HCT116 (cell line): ENCODE results near the gene CCDC81. TPM values are rescaled to one million over a fixed set of nuclear protein-coding genes. Genes with fewer than 3 reads are reported as not detected.

ENCODE experiments used
- ATAC-seq: fragments of 200-7000 bp; cut with Tn5 transposase; 2 replicates; pipeline ENCODE4 v1.9.1; 2020; ENCODE audit warnings: mild to moderate bottlenecking, moderate library complexity
- BruUV-seq: library from RNA; stranded (reverse); fragments of 400-500 nt; replicated peaks from 2 replicates; lab custom pipeline; 2021; lab: Mats Ljungman, UMichigan
- CTCF ChIA-PET: fragments of 300-600 bp; sonication (Branson Sonifier 250); formaldehyde crosslinking; loops from one replicate; lab custom pipeline; 2021; ENCODE audit warnings: antibody characterized with exemption; lab: Charles Lee
- POLR2A ChIA-PET: fragments of 300-600, 350-600 bp; sonication (Branson Sonifier 250); formaldehyde crosslinking; loops from one replicate; lab custom pipeline; 2021; ENCODE audit warnings: antibody characterized with exemption; lab: Charles Lee
- RAD21 ChIA-PET, 2 experiments: fragments of 300-600 bp; sonication (Branson Sonifier 250); formaldehyde crosslinking; loops; one replicate each; lab custom pipeline; 2023; ENCODE audit warnings: low total read pairs in 2 of 2; ENCODE audit not compliant: uncharacterized antibody in 2 of 2, unreplicated experiment in 2 of 2, low non-redundant PET in 1 of 2; lab: Charles Lee
- DNase-seq: peaks from one replicate; pipeline ENCODE4 v3.0.0-alpha.2; 2010; ENCODE audit warnings: low read depth, low spot score
- H2AFZ ChIP-seq: fragments of 200-600 bp; shearing (Covaris generic), sonication (generic); 2 replicates; pipeline ENCODE4 v1.6.1; 2017; ENCODE audit warnings: low read depth, mixed run types, mixed read lengths, antibody characterized with exemption, low read length; ENCODE audit not compliant: poor library complexity, severe bottlenecking
- H3K27ac ChIP-seq: 2 replicates; pipeline ENCODE4 v1.5.1; 2012; ENCODE audit warnings: low read depth, low read length
- H3K27me3 ChIP-seq: fragments of 200-600 bp; sonication (generic); 2 replicates; pipeline ENCODE4 v1.6.1; 2016; ENCODE audit warnings: mixed run types, low read length, mixed read lengths; ENCODE audit not compliant: insufficient read depth
- H3K36me3 ChIP-seq, 2 experiments: fragments of 200-500 bp in 1 of 2; fragments of 200-600 bp in 1 of 2; sonication (Bioruptor generic) in 1 of 2; sonication (generic) in 1 of 2; 2 replicates each; pipeline versions ENCODE4 v1.5.1 to v1.6.1; 2014 to 2016; ENCODE audit warnings: low read length in 2 of 2, inconsistent platforms in 1 of 2, mixed read lengths in 1 of 2, mixed run types in 1 of 2; ENCODE audit not compliant: insufficient read depth in 2 of 2, control insufficient read depth in 1 of 2
- H3K4me1 ChIP-seq, 2 experiments: fragments of 200-600 bp in 1 of 2; sonication (generic) in 1 of 2; 2 replicates each; pipeline versions ENCODE4 v1.5.1 to v1.6.1; 2012 to 2017; ENCODE audit warnings: low read length in 2 of 2, inconsistent platforms in 1 of 2, mild to moderate bottlenecking in 1 of 2, mixed read lengths in 1 of 2, mixed run types in 1 of 2, moderate library complexity in 1 of 2; ENCODE audit not compliant: insufficient read depth in 2 of 2, control insufficient read depth in 1 of 2
- H3K4me2 ChIP-seq: fragments of 200-600 bp; sonication (generic); 2 replicates; pipeline ENCODE4 v1.6.1; 2017; ENCODE audit warnings: mixed run types, low read length, mixed read lengths
- H3K4me3 ChIP-seq, 2 experiments: fragments of 200-600 bp in 1 of 2; sonication (generic) in 1 of 2; replicated peaks in 1 of 2; 2 replicates each; pipeline ENCODE4 v1.5.1; 2011 to 2016; ENCODE audit warnings: low read length in 2 of 2, control low read depth in 1 of 2, low read depth in 1 of 2, mild to moderate bottlenecking in 1 of 2, mixed read lengths in 1 of 2, mixed run types in 1 of 2
- H3K79me2 ChIP-seq: fragments of 200-600 bp; sonication (generic); 2 replicates; pipeline ENCODE4 v1.6.1; 2017; ENCODE audit warnings: mild to moderate bottlenecking, mixed run types, low read length, moderate library complexity, mixed read lengths; ENCODE audit not compliant: insufficient read depth
- H3K9ac ChIP-seq: fragments of 200-600 bp; sonication (generic); 2 replicates; pipeline ENCODE4 v1.6.1; 2016; ENCODE audit warnings: low read length, mixed read lengths
- H3K9me2 ChIP-seq: fragments of 200-600 bp; sonication (generic), shearing (Covaris generic); 2 replicates; pipeline ENCODE4 v1.6.1; 2017; ENCODE audit warnings: mixed run types, mild to moderate bottlenecking, moderate library complexity; ENCODE audit not compliant: insufficient read depth
- H3K9me3 ChIP-seq, 2 experiments: fragments of 200-500 bp in 1 of 2; fragments of 200-600 bp in 1 of 2; sonication (Bioruptor generic) in 1 of 2; sonication (generic) in 1 of 2; 2 replicates each; pipeline ENCODE4 v1.6.1; 2014 to 2017; ENCODE audit warnings: low read length in 2 of 2, mixed read lengths in 2 of 2, inconsistent platforms in 1 of 2, low read depth in 1 of 2, mild to moderate bottlenecking in 1 of 2, mixed run types in 1 of 2, moderate library complexity in 1 of 2; ENCODE audit not compliant: control insufficient read depth in 1 of 2, insufficient read depth in 1 of 2
- H4K20me1 ChIP-seq: fragments of 200-600 bp; sonication (generic), shearing (Covaris generic); 2 replicates; pipeline ENCODE4 v1.6.1; 2017; ENCODE audit warnings: mixed run types, mild to moderate bottlenecking, moderate library complexity; ENCODE audit not compliant: insufficient read depth
- CEBPB ChIP-seq: IDR thresholded peaks from 2 replicates; pipeline ENCODE4 v1.6.1; 2012; ENCODE audit warnings: low read depth
- ELF1 ChIP-seq: IDR thresholded peaks from 2 replicates; pipeline ENCODE4 v1.6.1; 2012; ENCODE audit warnings: low read depth, borderline replicate concordance
- EZH2 ChIP-seq: fragments of 200-600 bp; sonication (generic); IDR thresholded peaks from 2 replicates; pipeline ENCODE4 v1.6.1; 2017; ENCODE audit warnings: antibody characterized with exemption, mixed run types
- JUND ChIP-seq: IDR thresholded peaks from 2 replicates; pipeline ENCODE4 v1.6.1; 2012
- POLR2AphosphoS5 ChIP-seq: IDR thresholded peaks from 2 replicates; pipeline ENCODE4 v1.6.1; 2011; ENCODE audit warnings: mild to moderate bottlenecking, low read depth, low read length, moderate library complexity
- RAD21 ChIP-seq: IDR thresholded peaks from 2 replicates; pipeline ENCODE4 v1.6.1; 2012; ENCODE audit warnings: low read depth, mild to moderate bottlenecking
- SIN3A ChIP-seq: IDR thresholded peaks from 2 replicates; pipeline ENCODE4 v1.6.1; 2012; ENCODE audit warnings: low read depth
- SP1 ChIP-seq: IDR thresholded peaks from 2 replicates; pipeline ENCODE4 v1.6.1; 2012; ENCODE audit warnings: low read depth
- YY1 ChIP-seq: IDR thresholded peaks from 2 replicates; pipeline ENCODE4 v1.6.1; 2011; ENCODE audit warnings: low read length, low read depth, moderate library complexity, mild to moderate bottlenecking; ENCODE audit not compliant: insufficient replicate concordance; ENCODE audit errors: extremely low read depth
- ZNF274 ChIP-seq: fragments of 200-500 bp; sonication (Bioruptor generic); IDR thresholded peaks from 2 replicates; pipeline ENCODE4 v1.6.1; 2014; ENCODE audit warnings: mild to moderate bottlenecking, low read depth, low read length, inconsistent platforms
- intact Hi-C: fragments of 100-400 bp; cut with micrococcal nuclease; formaldehyde crosslinking; loops from 2 replicates; pipeline ENCODE4 v1.10.0; 2022
- total RNA-seq: library from RNA; stranded (reverse); gene quantifications from one replicate; pipeline ENCODE4 v1.2.1, GENCODE V29; 2021; ENCODE audit not compliant: unreplicated experiment
- TF ChIP-seq, protein P1 (sequence below), 3 experiments: fragments of 200-600 bp in 1 of 3; sonication (generic) in 1 of 3; IDR thresholded peaks in 2 of 3; conservative IDR thresholded peaks in 1 of 3; 2 replicates each; pipeline ENCODE4 v1.5.1; 2012 to 2017; ENCODE audit warnings: low read depth in 2 of 3, low read length in 2 of 3, antibody characterized with exemption in 1 of 3, borderline replicate concordance in 1 of 3, control low read depth in 1 of 3, mild to moderate bottlenecking in 1 of 3, mixed read lengths in 1 of 3, mixed run types in 1 of 3, moderate library complexity in 1 of 3; ENCODE audit not compliant: insufficient read depth in 1 of 3
- TF ChIP-seq, protein P2 (sequence below): IDR thresholded peaks from 2 replicates; pipeline ENCODE4 v1.6.1; 2012; ENCODE audit warnings: low read depth
- TF ChIP-seq, protein P3 (sequence below): IDR thresholded peaks from 2 replicates; pipeline ENCODE4 v1.6.1; 2011; ENCODE audit warnings: mild to moderate bottlenecking, low read length, moderate library complexity; ENCODE audit not compliant: insufficient replicate concordance; ENCODE audit errors: extremely low read depth

CCDC81 gene
- total RNA-seq, 1 experiment from 2014 or later, result 0.69 TPM

DNA sequence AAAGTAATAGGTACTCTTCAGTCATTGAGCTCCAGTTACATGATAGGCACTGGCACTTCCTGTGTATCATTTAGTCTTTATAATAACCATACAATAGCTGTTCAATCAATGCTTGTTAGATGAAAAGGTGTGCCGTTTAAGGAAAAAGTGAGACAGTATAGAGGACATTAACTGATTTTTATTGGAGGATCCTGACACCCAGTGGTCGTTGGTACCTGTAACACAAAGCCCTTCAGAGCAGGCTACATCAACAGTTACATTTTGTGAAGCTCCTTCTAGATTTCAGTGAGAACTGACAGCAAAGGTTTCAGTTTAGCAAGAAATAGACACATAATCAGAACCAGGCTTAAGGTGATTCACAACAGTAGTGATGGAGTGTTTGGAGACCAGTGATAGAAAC is 44.2 kb downstream of the CCDC81 start:
- Histone ChIP-seq H3K9ac (no peak overlapping the region), H3K36me3 (no peaks in the 10 kb centered on the region), H3K4me1 (no peaks in the 10 kb centered on the region), H3K9me3 (no peaks in the 10 kb centered on the region), H3K27me3 (no peaks in the 10 kb centered on the region), H3K27ac (no peak overlapping the region), H3K9me2 (no peaks in the 10 kb centered on the region), H2AFZ (no peak overlapping the region), H3K79me2 (no peaks in the 10 kb centered on the region), H3K4me2 (no peak overlapping the region), H4K20me1 (no peaks in the 10 kb centered on the region), H3K4me3 (no peak overlapping the region)
- RAD21 ChIA-PET, result no interaction called here
- peak; percentile 73 for ATAC-seq
- POLR2A ChIA-PET, result no interaction called here
- intact Hi-C loops, result loop anchor here (5.0 to 10.0 kb wide), 2 partner anchors 564 to 822 kb away; partner anchors contain the start of gene CCDC83
- BruUV-seq, result no TSS peak
- CTCF ChIA-PET, result interaction anchor here (1.1 to 2.5 kb wide), 3 partner anchors 14 to 564 kb away, joined by 3 to 16 read pairs (median 3); partner anchors contain the start of gene CCDC83
- TF ChIP-seq, protein P1, sequence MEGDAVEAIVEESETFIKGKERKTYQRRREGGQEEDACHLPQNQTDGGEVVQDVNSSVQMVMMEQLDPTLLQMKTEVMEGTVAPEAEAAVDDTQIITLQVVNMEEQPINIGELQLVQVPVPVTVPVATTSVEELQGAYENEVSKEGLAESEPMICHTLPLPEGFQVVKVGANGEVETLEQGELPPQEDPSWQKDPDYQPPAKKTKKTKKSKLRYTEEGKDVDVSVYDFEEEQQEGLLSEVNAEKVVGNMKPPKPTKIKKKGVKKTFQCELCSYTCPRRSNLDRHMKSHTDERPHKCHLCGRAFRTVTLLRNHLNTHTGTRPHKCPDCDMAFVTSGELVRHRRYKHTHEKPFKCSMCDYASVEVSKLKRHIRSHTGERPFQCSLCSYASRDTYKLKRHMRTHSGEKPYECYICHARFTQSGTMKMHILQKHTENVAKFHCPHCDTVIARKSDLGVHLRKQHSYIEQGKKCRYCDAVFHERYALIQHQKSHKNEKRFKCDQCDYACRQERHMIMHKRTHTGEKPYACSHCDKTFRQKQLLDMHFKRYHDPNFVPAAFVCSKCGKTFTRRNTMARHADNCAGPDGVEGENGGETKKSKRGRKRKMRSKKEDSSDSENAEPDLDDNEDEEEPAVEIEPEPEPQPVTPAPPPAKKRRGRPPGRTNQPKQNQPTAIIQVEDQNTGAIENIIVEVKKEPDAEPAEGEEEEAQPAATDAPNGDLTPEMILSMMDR (IDR thresholded peaks at IDR 0.05 in 2 of 3, conservative IDR thresholded peaks at IDR 0.05 in 1 of 3; ENCODE audit: borderline replicate concordance in 1 of 3, insufficient read depth in 1 of 3, low read depth in 2 of 3, low read length in 2 of 3), result peak in 1 of 3 experiments; percentile 41; a peak in 2 of 6 replicates
- TF ChIP-seq EZH2 (no peak), YY1 (no peak), RAD21 (peak; percentile 53; the same call in 1 of the 2 replicates)
- no peak for DNase-seq

DNA sequence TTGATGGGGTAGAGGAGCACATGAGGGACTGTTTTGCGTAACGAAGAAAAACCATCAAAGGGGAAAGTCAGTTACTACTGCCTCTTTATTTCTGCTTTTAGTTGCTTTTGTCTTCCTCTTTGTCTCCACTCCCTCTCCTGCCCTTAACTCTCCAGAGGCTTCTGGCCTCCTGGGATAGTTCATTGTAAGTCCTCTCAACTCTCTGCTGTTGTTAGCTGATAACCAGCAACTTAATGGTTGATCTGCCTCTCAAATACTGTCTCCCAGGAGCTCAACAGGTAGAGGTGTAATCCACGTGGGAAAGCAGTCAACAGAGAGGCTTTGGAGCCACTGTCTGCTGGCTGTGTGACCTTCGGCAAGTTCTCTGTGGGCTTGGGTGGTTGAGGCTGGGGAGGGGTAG is 47.3 kb downstream of the CCDC81 start:
- RAD21 ChIA-PET, result no interaction called here
- H3K4me3 ChIP-seq, result no peak overlapping the region
- H3K27me3 ChIP-seq, result no peaks in the 10 kb centered on the region
- H3K4me2 ChIP-seq, result no peak overlapping the region
- DNase-seq, result no peak
- no peaks in the 10 kb centered on the region for H3K9me3 ChIP-seq
- H3K36me3 ChIP-seq, result no peaks in the 10 kb centered on the region
- intact Hi-C loops, result no loop called here
- BruUV-seq, result no TSS peak
- H3K4me1 ChIP-seq, result no peaks in the 10 kb centered on the region
- H3K9ac ChIP-seq, result no peak overlapping the region
- no peak for ATAC-seq
- no peaks in the 10 kb centered on the region for H3K9me2 ChIP-seq
- TF ChIP-seq POLR2AphosphoS5 (no peak), SP1 (no peak), ELF1 (no peak), ZNF274 (no peak), SIN3A (no peak), JUND (no peak), CEBPB (no peak)
- TF ChIP-seq, protein P2, sequence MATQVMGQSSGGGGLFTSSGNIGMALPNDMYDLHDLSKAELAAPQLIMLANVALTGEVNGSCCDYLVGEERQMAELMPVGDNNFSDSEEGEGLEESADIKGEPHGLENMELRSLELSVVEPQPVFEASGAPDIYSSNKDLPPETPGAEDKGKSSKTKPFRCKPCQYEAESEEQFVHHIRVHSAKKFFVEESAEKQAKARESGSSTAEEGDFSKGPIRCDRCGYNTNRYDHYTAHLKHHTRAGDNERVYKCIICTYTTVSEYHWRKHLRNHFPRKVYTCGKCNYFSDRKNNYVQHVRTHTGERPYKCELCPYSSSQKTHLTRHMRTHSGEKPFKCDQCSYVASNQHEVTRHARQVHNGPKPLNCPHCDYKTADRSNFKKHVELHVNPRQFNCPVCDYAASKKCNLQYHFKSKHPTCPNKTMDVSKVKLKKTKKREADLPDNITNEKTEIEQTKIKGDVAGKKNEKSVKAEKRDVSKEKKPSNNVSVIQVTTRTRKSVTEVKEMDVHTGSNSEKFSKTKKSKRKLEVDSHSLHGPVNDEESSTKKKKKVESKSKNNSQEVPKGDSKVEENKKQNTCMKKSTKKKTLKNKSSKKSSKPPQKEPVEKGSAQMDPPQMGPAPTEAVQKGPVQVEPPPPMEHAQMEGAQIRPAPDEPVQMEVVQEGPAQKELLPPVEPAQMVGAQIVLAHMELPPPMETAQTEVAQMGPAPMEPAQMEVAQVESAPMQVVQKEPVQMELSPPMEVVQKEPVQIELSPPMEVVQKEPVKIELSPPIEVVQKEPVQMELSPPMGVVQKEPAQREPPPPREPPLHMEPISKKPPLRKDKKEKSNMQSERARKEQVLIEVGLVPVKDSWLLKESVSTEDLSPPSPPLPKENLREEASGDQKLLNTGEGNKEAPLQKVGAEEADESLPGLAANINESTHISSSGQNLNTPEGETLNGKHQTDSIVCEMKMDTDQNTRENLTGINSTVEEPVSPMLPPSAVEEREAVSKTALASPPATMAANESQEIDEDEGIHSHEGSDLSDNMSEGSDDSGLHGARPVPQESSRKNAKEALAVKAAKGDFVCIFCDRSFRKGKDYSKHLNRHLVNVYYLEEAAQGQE, result no peak
- TF ChIP-seq, protein P3, sequence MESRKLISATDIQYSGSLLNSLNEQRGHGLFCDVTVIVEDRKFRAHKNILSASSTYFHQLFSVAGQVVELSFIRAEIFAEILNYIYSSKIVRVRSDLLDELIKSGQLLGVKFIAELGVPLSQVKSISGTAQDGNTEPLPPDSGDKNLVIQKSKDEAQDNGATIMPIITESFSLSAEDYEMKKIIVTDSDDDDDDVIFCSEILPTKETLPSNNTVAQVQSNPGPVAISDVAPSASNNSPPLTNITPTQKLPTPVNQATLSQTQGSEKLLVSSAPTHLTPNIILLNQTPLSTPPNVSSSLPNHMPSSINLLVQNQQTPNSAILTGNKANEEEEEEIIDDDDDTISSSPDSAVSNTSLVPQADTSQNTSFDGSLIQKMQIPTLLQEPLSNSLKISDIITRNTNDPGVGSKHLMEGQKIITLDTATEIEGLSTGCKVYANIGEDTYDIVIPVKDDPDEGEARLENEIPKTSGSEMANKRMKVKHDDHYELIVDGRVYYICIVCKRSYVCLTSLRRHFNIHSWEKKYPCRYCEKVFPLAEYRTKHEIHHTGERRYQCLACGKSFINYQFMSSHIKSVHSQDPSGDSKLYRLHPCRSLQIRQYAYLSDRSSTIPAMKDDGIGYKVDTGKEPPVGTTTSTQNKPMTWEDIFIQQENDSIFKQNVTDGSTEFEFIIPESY, result no peak
- H3K27ac ChIP-seq, result no peak overlapping the region
- H3K79me2 ChIP-seq, result no peaks in the 10 kb centered on the region
- CTCF ChIA-PET, result no interaction called here
- H4K20me1 ChIP-seq, result no peaks in the 10 kb centered on the region
- POLR2A ChIA-PET, result no interaction called here
- no peak overlapping the region for H2AFZ ChIP-seq
